Psoas muscle (tissue), 8 donors: ENCODE data around the gene ARL13B. TPM values are rescaled to one million over a fixed set of nuclear protein-coding genes. Genes with fewer than 3 reads are reported as not detected.
"Not testable (repeated sequence)": the region's sequence is repeated elsewhere in the genome, so short reads cannot be mapped to it uniquely, and the experiment has no call there.

Experiments used
- ATAC-seq, 4 donors: fragments of 200-7000 bp; cut with Tn5 transposase; one replicate each; pipeline ENCODE4 v1.9.1; 2020; ENCODE audit warnings: moderate library complexity in 3 of 4, mild to moderate bottlenecking in 2 of 4
- DNase-seq, 2 donors: peaks; one replicate each; pipeline ENCODE4 v3.0.0-alpha.2; 2020
- H3K27ac ChIP-seq: fragments of 200-600 bp; one replicate; pipeline ENCODE4 v1.8.0; 2022
- H3K27me3 ChIP-seq, 3 donors: fragments of 200-600 bp in 1 of 3; one replicate each; pipeline versions ENCODE4 v1.6.1 to v1.8.0; 2013 to 2022; ENCODE audit warnings: low read length in 2 of 3, mild to moderate bottlenecking in 2 of 3, moderate library complexity in 1 of 3; ENCODE audit not compliant: insufficient read depth in 3 of 3
- H3K36me3 ChIP-seq, 2 donors: fragments of 200-600 bp in 1 of 2; one replicate each; pipeline versions ENCODE4 v1.6.1 to v1.8.0; 2013 to 2022; ENCODE audit warnings: low read depth in 1 of 2, mild to moderate bottlenecking in 1 of 2, moderate library complexity in 1 of 2; ENCODE audit not compliant: insufficient read depth in 1 of 2
- H3K4me1 ChIP-seq: fragments of 200-600 bp; one replicate; pipeline ENCODE4 v1.8.0; 2022
- H3K4me3 ChIP-seq: fragments of 200-600 bp; one replicate; pipeline ENCODE4 v1.8.0; 2022; ENCODE audit warnings: mild to moderate bottlenecking
- H3K9me3 ChIP-seq: fragments of 200-600 bp; one replicate; pipeline ENCODE4 v1.8.0; 2022
- CTCF ChIP-seq: fragments of 200-600 bp; IDR thresholded peaks from one replicate; pipeline ENCODE4 v1.8.0; 2022; ENCODE audit warnings: antibody characterized with exemption
- WGBS, 3 donors: extraction: QIAGEN DNeasy Blood & Tissue Kit; methylation state at CpG; one replicate each; pipeline versions ENCODE4 v1.1.6 to v1.1.7; 2013; 5-methylcytosine and 5-hydroxymethylcytosine counted together
- intact Hi-C, 2 donors: fragments of 100-400 bp; cut with DNase I; formaldehyde crosslinking; loops; one replicate each; pipeline versions ENCODE4 v1.11.0 to v1.14.2; 2022
- polyA plus RNA-seq, 3 donors: library from polyadenylated mRNA; stranded (reverse); fragments of 200-250 nt; gene quantifications; one replicate each; pipeline ENCODE4 v1.2.3, GENCODE V29; 2013
- total RNA-seq, 4 donors: library from RNA; stranded (reverse); fragmentation: NEBNext Ultra II Directional in 2 of 4; extraction: Animal tissue kit (Norgen Biotek cat#: 25700) in 2 of 4; gene quantifications; one replicate each; pipeline versions ENCODE4 v1.2.1 to v1.2.4, GENCODE V29; 2021 to 2023
- donor health status: healthy with polysubstance abuse.
- donor health status: DM: no; HTN: no; CAD: no; lungs with moderate emphysema.
- donor health status: Bipolar disorder and iron deficiency.
- donor health status: healthy.
- donor health status: DM: yes; HTN: yes; CAD: no.
- donor health status: DM: no; HTN: no; CAD: no.
- donor health status: DM: no; HTN: no; CAD: no.
- donor health status: DM: yes; HTN: yes; CAD: no.

The ARL13B gene
- total and polyA plus RNA-seq, 7 donors, result 0.86 to 2.6 (median 1.8) TPM

DNA sequence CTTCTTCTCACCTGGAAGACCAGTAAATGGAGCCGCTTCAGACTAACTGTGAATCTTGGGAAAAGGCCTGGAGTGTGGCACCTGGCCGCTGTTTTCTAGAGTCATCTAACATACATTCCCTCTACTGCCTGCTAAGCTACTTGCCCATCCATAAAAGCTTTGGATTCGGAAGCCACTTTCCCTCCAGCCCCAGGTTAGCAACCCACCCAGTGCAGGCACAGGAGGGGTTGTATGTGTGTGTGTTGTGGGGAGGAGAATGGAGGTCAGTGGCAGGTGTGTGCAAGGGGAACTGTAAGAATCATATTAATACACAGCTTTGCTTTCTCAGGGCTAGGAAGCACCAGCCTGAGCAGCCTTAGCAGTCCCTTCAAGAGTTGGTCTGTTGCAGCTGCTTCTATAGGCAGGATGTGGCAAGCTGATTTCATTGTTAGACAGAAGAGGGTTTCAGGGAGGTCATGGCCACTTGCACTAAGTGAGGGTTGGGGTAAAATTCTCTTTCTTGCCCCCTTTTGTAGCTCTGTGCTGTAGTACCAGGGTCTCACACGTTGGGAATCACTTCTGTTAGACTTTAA is 91.8 kb downstream of the ARL13B start:
- H3K9me3 ChIP-seq, result no peaks in the 10 kb centered on the region
- no peaks in the 10 kb centered on the region for H3K4me1 ChIP-seq
- TF ChIP-seq CTCF, result no peak
- WGBS, 3 donors, result 88 to 92% (median 91%) methylated on average over 4 of the region's 4 CpGs
- no peaks in the 10 kb centered on the region for H3K27me3 ChIP-seq
- no peaks in the 10 kb centered on the region for H3K36me3 ChIP-seq
- H3K4me3 ChIP-seq, result no peak overlapping the region
- intact Hi-C loops, result no loop called here
- DNase-seq (no peak), ATAC-seq (no peak)
- H3K27ac ChIP-seq, result no peak overlapping the region

- Histone ChIP-seq H3K9me3 (no peaks in the 10 kb centered on the region), H3K27me3 (no peaks in the 10 kb centered on the region), H3K27ac (no peak overlapping the region), H3K4me1 (no peaks in the 10 kb centered on the region), H3K4me3 (no peak overlapping the region), H3K36me3 (no peaks in the 10 kb centered on the region)
- intact Hi-C loops, result no loop called here
- 92 to 98% (median 96%) methylated on average over 3 of the region's 3 CpGs for WGBS, 3 donors
- DNase-seq, result no peak
- ATAC-seq, result no peak
- TF ChIP-seq CTCF, result no peak
These were observed 96.1 kb downstream of the ARL13B start for GRCh38 chr3:94076055-94076454.

GRCh38 chr3:94080552-94080951 is 100.6 kb downstream of the ARL13B start:
- DNase-seq, H3K27ac ChIP-seq, intact Hi-C loops, H3K4me3 ChIP-seq, H3K27me3 ChIP-seq, H3K9me3 ChIP-seq, ATAC-seq, H3K4me1 ChIP-seq: not testable (repeated sequence)
- H3K36me3 ChIP-seq, result peaks cover 5 to 11% of the 10 kb centered on the region in 2 donors
- WGBS, 3 donors, result 87 to 94% (median 93%) methylated on average over 5 of the region's 5 CpGs

DNA sequence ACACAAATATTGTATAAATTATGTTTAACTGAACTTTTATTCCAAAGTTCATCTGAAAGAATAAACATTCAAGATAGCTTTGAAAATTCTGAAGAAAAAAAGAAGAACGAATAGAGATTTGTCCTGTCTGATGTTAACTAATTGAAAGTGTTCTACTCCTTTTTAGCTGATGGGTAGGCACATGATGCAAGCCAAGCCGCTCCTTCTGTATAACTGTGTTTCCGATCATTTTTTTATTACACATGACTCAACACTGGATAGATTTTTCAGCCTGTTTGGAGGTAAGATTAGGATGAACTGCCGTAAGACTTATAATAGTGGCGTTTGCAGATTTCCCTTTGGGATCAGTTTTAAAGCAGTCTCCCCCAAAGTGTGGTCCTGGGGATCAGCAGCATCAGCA is 101.9 kb downstream of the ARL13B start:
- 77 to 92% (median 83%) methylated on average over 5 of the region's 5 CpGs for WGBS, 3 donors
- H3K4me3 ChIP-seq, result no peak overlapping the region
- no peak overlapping the region for H3K27ac ChIP-seq
- TF ChIP-seq CTCF, result no peak
- no peaks in the 10 kb centered on the region for H3K4me1 ChIP-seq
- intact Hi-C loops, result no loop called here
- DNase-seq (no peak), ATAC-seq (no peak)
- H3K36me3 ChIP-seq, result peaks cover 5 to 11% of the 10 kb centered on the region in 2 donors
- no peaks in the 10 kb centered on the region for H3K9me3 ChIP-seq
- no peaks in the 10 kb centered on the region for H3K27me3 ChIP-seq

DNA sequence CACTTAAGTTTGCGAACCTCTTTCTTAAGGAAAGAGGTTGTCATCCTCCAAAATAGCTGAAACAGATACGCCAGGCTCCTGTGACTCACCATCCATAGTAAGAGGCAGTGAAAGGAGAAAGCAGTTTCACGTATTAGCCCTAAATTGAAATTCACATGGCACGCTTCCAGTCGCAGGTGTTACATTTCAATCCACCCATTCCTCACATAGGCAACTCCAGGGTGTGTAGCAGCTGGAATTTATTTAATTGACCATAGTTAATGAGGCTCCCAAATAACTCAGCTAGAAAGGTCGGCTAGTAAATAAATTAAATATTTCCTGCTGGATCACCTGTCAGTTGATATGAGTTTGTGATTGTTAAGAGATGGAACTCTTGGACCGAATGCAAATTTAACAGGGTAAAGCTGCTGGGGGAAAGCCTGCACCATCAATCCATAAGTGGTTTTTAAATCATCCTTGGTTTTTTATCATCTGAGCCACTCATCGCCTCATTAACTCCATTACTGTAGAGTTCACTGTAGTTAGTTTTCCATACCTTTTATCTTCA is 102.5 kb downstream of the ARL13B start:
- 66 to 70% (median 68%) methylated on average over 8 of the region's 8 CpGs for WGBS, 3 donors
- H3K27ac ChIP-seq, result no peak overlapping the region
- TF ChIP-seq CTCF, result no peak
- no peak overlapping the region for H3K4me3 ChIP-seq
- DNase-seq, result no peak
- H3K9me3 ChIP-seq, result no peaks in the 10 kb centered on the region
- intact Hi-C loops, result no loop called here
- H3K27me3 ChIP-seq, result no peaks in the 10 kb centered on the region
- peaks cover 5 to 11% of the 10 kb centered on the region in 2 donors for H3K36me3 ChIP-seq
- H3K4me1 ChIP-seq, result no peaks in the 10 kb centered on the region
- ATAC-seq, result no peak
